Psoas muscle (tissue), 8 donors: Measurements from ENCODE around the gene MPRIP. TPM values are rescaled to one million over a fixed set of nuclear protein-coding genes. Genes with fewer than 3 reads are reported as not detected.

Experiments used
- ATAC-seq, 4 donors: fragments of 200-7000 bp; cut with Tn5 transposase; one replicate each; pipeline ENCODE4 v1.9.1; 2020; ENCODE audit warnings: moderate library complexity in 3 of 4, mild to moderate bottlenecking in 2 of 4
- DNase-seq, 2 donors: peaks; one replicate each; pipeline ENCODE4 v3.0.0-alpha.2; 2020
- H3K27ac ChIP-seq: fragments of 200-600 bp; one replicate; pipeline ENCODE4 v1.8.0; 2022
- H3K27me3 ChIP-seq, 3 donors: fragments of 200-600 bp in 1 of 3; one replicate each; pipeline versions ENCODE4 v1.6.1 to v1.8.0; 2013 to 2022; ENCODE audit warnings: low read length in 2 of 3, mild to moderate bottlenecking in 2 of 3, moderate library complexity in 1 of 3; ENCODE audit not compliant: insufficient read depth in 3 of 3
- H3K36me3 ChIP-seq, 2 donors: fragments of 200-600 bp in 1 of 2; one replicate each; pipeline versions ENCODE4 v1.6.1 to v1.8.0; 2013 to 2022; ENCODE audit warnings: low read depth in 1 of 2, mild to moderate bottlenecking in 1 of 2, moderate library complexity in 1 of 2; ENCODE audit not compliant: insufficient read depth in 1 of 2
- H3K4me1 ChIP-seq: fragments of 200-600 bp; one replicate; pipeline ENCODE4 v1.8.0; 2022
- H3K4me3 ChIP-seq: fragments of 200-600 bp; one replicate; pipeline ENCODE4 v1.8.0; 2022; ENCODE audit warnings: mild to moderate bottlenecking
- H3K9me3 ChIP-seq: fragments of 200-600 bp; one replicate; pipeline ENCODE4 v1.8.0; 2022
- CTCF ChIP-seq: fragments of 200-600 bp; IDR thresholded peaks from one replicate; pipeline ENCODE4 v1.8.0; 2022; ENCODE audit warnings: antibody characterized with exemption
- WGBS, 3 donors: extraction: QIAGEN DNeasy Blood & Tissue Kit; methylation state at CpG; one replicate each; pipeline versions ENCODE4 v1.1.6 to v1.1.7; 2013; 5-methylcytosine and 5-hydroxymethylcytosine counted together
- intact Hi-C, 2 donors: fragments of 100-400 bp; cut with DNase I; formaldehyde crosslinking; loops; one replicate each; pipeline versions ENCODE4 v1.11.0 to v1.14.2; 2022
- polyA plus RNA-seq, 3 donors: library from polyadenylated mRNA; stranded (reverse); fragments of 200-250 nt; gene quantifications; one replicate each; pipeline ENCODE4 v1.2.3, GENCODE V29; 2013
- total RNA-seq, 4 donors: library from RNA; stranded (reverse); fragmentation: NEBNext Ultra II Directional in 2 of 4; extraction: Animal tissue kit (Norgen Biotek cat#: 25700) in 2 of 4; gene quantifications; one replicate each; pipeline versions ENCODE4 v1.2.1 to v1.2.4, GENCODE V29; 2021 to 2023
- donor health status: healthy with polysubstance abuse.
- donor health status: DM: no; HTN: no; CAD: no; lungs with moderate emphysema.
- donor health status: Bipolar disorder and iron deficiency.
- donor health status: healthy.
- donor health status: DM: yes; HTN: yes; CAD: no.
- donor health status: DM: no; HTN: no; CAD: no.
- donor health status: DM: no; HTN: no; CAD: no.
- donor health status: DM: yes; HTN: yes; CAD: no.

Gene MPRIP
- total and polyA plus RNA-seq, 7 donors, result 142 to 322 (median 244) TPM

DNA sequence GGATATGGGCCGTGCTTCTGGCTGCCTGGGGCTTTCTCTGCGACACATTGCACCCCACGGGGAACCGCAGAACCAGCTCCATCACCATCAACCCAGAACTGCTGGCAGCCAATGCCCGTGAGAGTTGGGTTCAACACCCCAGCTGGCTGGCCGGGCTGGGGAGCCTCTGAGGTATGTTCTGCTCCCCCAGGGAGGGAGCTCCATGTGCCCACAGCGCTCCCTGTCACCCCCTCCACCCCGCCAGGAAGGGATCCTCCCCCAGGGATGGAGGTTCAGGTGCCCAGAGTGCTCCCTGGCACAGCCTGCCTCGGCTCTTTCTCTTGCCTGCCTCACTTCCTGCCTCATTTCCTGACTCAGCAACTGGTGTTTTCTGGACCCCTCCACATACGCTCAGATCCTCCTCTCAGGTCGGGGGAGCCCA lies 24.2 kb upstream of the MPRIP start:
- DNase-seq, result peak in 1 of 2 donors; percentile 45
- Histone ChIP-seq H3K27me3 (no peaks in the 10 kb centered on the region), H3K4me3 (no peak overlapping the region), H3K9me3 (no peaks in the 10 kb centered on the region), H3K27ac (no peak overlapping the region), H3K36me3 (no peaks in the 10 kb centered on the region), H3K4me1 (no peaks in the 10 kb centered on the region)
- no peak for TF ChIP-seq CTCF
- no peak for ATAC-seq
- 82 to 91% (median 86%) methylated on average over 11 of the region's 11 CpGs for WGBS, 3 donors
- intact Hi-C loops, result no loop called here

GRCh38 chr17:17018612-17019429 lies 23.4 kb upstream of the MPRIP start:
- Histone ChIP-seq H3K4me3 (no peak overlapping the region), H3K27ac (no peak overlapping the region), H3K27me3 (no peaks in the 10 kb centered on the region), H3K9me3 (no peaks in the 10 kb centered on the region), H3K4me1 (no peaks in the 10 kb centered on the region), H3K36me3 (no peaks in the 10 kb centered on the region)
- ATAC-seq, result no peak
- TF ChIP-seq CTCF, result no peak
- DNase-seq, result no peak
- 95 to 97% (median 96%) methylated on average over 10 of the region's 10 CpGs for WGBS, 3 donors
- intact Hi-C loops, result no loop called here

- Histone ChIP-seq H3K4me3 (no peak overlapping the region), H3K4me1 (no peaks in the 10 kb centered on the region), H3K9me3 (no peaks in the 10 kb centered on the region), H3K27me3 (no peaks in the 10 kb centered on the region), H3K27ac (no peak overlapping the region), H3K36me3 (no peaks in the 10 kb centered on the region)
- DNase-seq (no peak), ATAC-seq (no peak)
- intact Hi-C loops, result no loop called here
- 93 to 97% (median 93%) methylated on average over 5 of the region's 5 CpGs for WGBS, 3 donors
- no peak for TF ChIP-seq CTCF
Observed at GRCh38 chr17:17019430-17019762, 22.9 kb upstream of the MPRIP start.

- H3K4me3 ChIP-seq, result no peak overlapping the region
- no peaks in the 10 kb centered on the region for H3K9me3 ChIP-seq
Observed at GRCh38 chr17:17019891-17020456, 22.3 kb upstream of the MPRIP start.

More at GRCh38 chr17:17019891-17020456, 22.3 kb upstream of the MPRIP start:
- 95 to 96% (median 95%) methylated on average over 13 of the region's 13 CpGs for WGBS, 3 donors
- ATAC-seq (no peak), DNase-seq (peak in 1 of 2 donors; percentile 44)
- Histone ChIP-seq H3K27ac (no peak overlapping the region), H3K27me3 (no peaks in the 10 kb centered on the region), H3K36me3 (no peaks in the 10 kb centered on the region), H3K4me1 (no peaks in the 10 kb centered on the region)
- TF ChIP-seq CTCF, result no peak
- intact Hi-C loops, result no loop called here
